Left lung (tissue), 10 donors: Measurements from ENCODE around the gene PPP1R1B. TPM values are rescaled to one million over a fixed set of nuclear protein-coding genes. Genes with fewer than 3 reads are reported as not detected.

Experiments
- ATAC-seq: fragments of 200-7000 bp; cut with Tn5 transposase; one replicate; pipeline ENCODE4 v1.9.1; 2020; ENCODE audit warnings: moderate library complexity
- DNase-seq, 4 donors: peaks; one replicate each; pipeline ENCODE4 v3.0.0-alpha.2; 2013 to 2020
- H3K27ac ChIP-seq, 2 donors: fragments of 200-600 bp; sonication (generic) in 1 of 2; one replicate each; pipeline versions ENCODE4 v1.5.0 to v1.8.0; 2020 to 2021
- H3K27me3 ChIP-seq, 2 donors: fragments of 200-600 bp; sonication (generic) in 1 of 2; one replicate each; pipeline versions ENCODE4 v1.5.0 to v1.8.0; 2020 to 2021
- H3K36me3 ChIP-seq, 2 donors: fragments of 200-600 bp; sonication (generic) in 1 of 2; one replicate each; pipeline versions ENCODE4 v1.5.0 to v1.8.0; 2020 to 2021
- H3K4me1 ChIP-seq, 2 donors: fragments of 200-600 bp; one replicate each; pipeline ENCODE4 v1.8.0; 2021
- H3K4me3 ChIP-seq, 2 donors: fragments of 200-600 bp; sonication (generic) in 1 of 2; one replicate each; pipeline versions ENCODE4 v1.5.0 to v1.8.0; 2020 to 2021; ENCODE audit warnings: mild to moderate bottlenecking in 1 of 2
- H3K9me3 ChIP-seq, 2 donors: fragments of 200-600 bp; sonication (generic) in 1 of 2; one replicate each; pipeline versions ENCODE4 v1.5.0 to v1.8.0; 2020 to 2021
- intact Hi-C, 2 donors: fragments of 100-400 bp; cut with DNase I; formaldehyde crosslinking; loops; one replicate each; pipeline versions ENCODE4 v1.11.2 to v1.14.2; 2022
- polyA plus RNA-seq, 6 donors: library from polyadenylated mRNA; unstranded; fragments of 120-200 nt; gene quantifications; one replicate each; pipeline ENCODE4 v1.2.1, GENCODE V29; 2013; ENCODE audit not compliant: insufficient read length in 6 of 6
- total RNA-seq, 2 donors: library from RNA; stranded (reverse); fragmentation: NEBNext Ultra II Directional; extraction: Animal tissue kit (Norgen Biotek cat#: 25700); gene quantifications; one replicate each; pipeline ENCODE4 v1.2.1, GENCODE V29; 2021
- TF ChIP-seq, protein P1 (sequence below), 2 donors: fragments of 200-600 bp; sonication (generic) in 1 of 2; IDR thresholded peaks; one replicate each; pipeline versions ENCODE4 v1.5.0 to v1.8.0; 2021; ENCODE audit warnings: antibody characterized with exemption in 2 of 2
- donor health status: DM: no; HTN: yes; CAD: no.
- donor health status: DM: no; HTN: no; CAD: no.

Gene PPP1R1B
- total and polyA plus RNA-seq, 8 donors = 10.6 to 66.4 (median 53.7) TPM

DNA sequence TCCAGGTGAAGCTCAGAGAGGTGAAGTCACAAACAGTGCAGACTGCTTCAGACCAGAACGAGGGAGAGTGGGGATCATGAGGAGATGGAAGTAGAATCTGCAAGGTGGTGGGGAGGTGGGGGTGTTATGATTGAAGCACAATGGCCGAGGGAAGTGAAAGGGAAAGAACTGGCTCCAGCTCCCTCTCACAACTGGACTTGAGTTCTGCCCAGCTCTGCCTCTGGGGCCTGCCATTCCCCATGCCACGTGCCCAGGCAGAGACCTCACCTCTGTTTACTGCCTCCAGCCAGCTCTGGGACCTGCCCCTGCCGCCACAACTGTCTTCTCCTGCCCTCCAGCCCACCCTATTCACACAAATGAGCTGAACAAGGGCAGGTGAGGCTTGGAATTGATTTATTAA is 44.0 kb downstream of the PPP1R1B start:
- Histone ChIP-seq H3K9me3 (no peaks in the 10 kb centered on the region), H3K4me1 (peaks cover 10 to 34% of the 10 kb centered on the region in 2 donors), H3K27me3 (peaks cover 29 to 66% of the 10 kb centered on the region in 2 donors), H3K36me3 (no peaks in the 10 kb centered on the region), H3K4me3 (no peak overlapping the region), H3K27ac (no peak overlapping the region)
- TF ChIP-seq, protein P1, sequence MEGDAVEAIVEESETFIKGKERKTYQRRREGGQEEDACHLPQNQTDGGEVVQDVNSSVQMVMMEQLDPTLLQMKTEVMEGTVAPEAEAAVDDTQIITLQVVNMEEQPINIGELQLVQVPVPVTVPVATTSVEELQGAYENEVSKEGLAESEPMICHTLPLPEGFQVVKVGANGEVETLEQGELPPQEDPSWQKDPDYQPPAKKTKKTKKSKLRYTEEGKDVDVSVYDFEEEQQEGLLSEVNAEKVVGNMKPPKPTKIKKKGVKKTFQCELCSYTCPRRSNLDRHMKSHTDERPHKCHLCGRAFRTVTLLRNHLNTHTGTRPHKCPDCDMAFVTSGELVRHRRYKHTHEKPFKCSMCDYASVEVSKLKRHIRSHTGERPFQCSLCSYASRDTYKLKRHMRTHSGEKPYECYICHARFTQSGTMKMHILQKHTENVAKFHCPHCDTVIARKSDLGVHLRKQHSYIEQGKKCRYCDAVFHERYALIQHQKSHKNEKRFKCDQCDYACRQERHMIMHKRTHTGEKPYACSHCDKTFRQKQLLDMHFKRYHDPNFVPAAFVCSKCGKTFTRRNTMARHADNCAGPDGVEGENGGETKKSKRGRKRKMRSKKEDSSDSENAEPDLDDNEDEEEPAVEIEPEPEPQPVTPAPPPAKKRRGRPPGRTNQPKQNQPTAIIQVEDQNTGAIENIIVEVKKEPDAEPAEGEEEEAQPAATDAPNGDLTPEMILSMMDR (IDR thresholded peaks at IDR 0.05) = no peak
- DNase-seq (peak in 1 of 4 donors; percentile 48), ATAC-seq (no peak)
- intact Hi-C loops = no loop called here

DNA sequence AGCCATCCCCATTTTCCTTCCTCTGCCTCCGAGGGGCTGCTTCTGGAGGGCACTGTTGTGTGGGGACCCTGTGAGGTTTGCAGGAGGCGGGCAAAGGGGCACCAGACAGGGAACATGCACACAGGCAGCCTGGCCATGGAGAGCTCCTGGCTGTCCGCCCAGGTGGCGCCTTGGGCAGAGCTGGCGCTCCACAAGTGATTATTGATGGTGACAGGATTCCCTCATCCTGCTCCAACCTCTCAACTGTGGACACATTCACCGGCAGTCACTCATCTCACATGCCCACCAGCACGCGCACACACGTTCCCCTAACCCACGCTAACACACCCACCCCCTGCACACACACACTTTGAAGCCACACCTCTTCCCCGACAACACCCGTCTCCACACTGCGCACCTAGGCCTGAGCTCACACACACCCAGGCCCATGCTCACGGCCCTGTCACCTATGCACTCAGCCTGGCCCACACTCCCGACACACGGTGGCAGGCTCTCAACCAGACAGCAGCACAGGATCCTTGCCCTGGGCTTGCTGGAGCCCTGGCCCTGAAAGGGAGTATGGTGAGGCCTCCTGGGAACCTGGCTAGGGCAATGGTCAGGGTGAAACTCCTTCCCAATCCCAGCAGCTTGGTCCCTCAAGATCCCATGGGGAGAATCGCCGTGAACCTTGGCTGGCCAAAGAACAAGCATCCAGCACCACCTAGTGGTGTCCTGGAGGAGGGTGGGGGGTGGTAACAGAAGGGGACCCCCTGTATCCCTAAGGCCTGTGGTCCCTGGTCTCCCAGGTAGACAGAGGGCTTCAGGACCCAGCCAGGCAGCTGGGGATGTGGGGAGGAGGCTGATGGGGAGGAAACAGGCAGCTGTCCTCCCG is 45.1 kb downstream of the PPP1R1B start:
- no peaks in the 10 kb centered on the region for H3K36me3 ChIP-seq
- peaks cover 25 to 55% of the 10 kb centered on the region in 2 donors for H3K27me3 ChIP-seq
- ATAC-seq (peak; percentile 7), DNase-seq (peak in 2 of 4 donors; percentile 53 to 57)
- TF ChIP-seq, protein P1 (IDR thresholded peaks at IDR 0.05) = peak; percentile 38 to 41
- H3K27ac ChIP-seq = no peak overlapping the region
- no peaks in the 10 kb centered on the region for H3K9me3 ChIP-seq
- intact Hi-C loops = no loop called here
- H3K4me1 ChIP-seq = peaks cover 20 to 33% of the 10 kb centered on the region in 2 donors
- no peak overlapping the region for H3K4me3 ChIP-seq

DNA sequence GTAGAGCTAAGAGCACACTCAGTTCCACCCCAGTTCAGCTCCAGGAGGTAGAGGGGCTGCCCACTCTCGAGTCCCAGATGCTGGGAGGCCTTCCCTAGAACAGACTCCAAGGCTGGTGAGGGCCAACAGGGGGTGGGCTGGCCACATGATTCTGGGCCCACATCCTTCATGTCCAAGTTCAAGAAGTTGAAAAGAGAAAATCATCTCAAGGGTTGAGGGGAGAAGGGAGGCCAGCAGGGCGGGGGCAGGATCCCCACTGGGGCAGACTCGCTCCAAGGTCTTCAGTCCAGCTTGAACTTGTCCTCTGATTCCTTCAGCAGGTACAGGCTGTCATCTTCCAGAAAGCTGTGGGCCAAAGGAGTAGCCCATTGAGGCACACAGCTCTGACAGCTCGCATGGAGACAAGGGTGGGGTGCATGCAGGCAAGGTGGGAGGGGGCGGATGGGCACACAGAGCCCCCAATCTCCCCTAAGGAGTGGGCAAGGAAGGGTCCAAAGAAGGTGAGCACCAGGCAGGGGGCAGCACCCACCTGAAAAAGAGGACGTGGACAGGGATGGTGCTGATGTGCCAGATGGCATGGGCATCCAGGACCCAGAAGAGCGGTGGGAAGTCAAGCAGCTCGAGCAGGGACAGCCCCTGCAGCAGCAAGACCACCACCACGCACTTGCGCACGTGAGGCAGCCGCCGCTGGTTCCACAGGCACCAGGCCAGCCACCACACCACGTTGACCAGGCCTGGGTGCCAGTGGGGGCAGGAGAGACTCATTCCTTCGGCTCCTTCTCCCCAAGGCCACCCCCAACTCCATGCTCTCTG is 46.0 kb downstream of the PPP1R1B start:
- TF ChIP-seq, protein P1 (IDR thresholded peaks at IDR 0.05) = peak in 1 of 2 donors; percentile 7
- DNase-seq = peak in 1 of 4 donors; percentile 54
- H3K4me1 ChIP-seq = peaks cover 22 to 33% of the 10 kb centered on the region in 2 donors
- intact Hi-C loops = no loop called here
- no peaks in the 10 kb centered on the region for H3K9me3 ChIP-seq
- no peak overlapping the region for H3K4me3 ChIP-seq
- no peaks in the 10 kb centered on the region for H3K36me3 ChIP-seq
- no peak overlapping the region for H3K27ac ChIP-seq
- ATAC-seq = no peak
- peaks cover 17 to 46% of the 10 kb centered on the region in 2 donors for H3K27me3 ChIP-seq

DNA sequence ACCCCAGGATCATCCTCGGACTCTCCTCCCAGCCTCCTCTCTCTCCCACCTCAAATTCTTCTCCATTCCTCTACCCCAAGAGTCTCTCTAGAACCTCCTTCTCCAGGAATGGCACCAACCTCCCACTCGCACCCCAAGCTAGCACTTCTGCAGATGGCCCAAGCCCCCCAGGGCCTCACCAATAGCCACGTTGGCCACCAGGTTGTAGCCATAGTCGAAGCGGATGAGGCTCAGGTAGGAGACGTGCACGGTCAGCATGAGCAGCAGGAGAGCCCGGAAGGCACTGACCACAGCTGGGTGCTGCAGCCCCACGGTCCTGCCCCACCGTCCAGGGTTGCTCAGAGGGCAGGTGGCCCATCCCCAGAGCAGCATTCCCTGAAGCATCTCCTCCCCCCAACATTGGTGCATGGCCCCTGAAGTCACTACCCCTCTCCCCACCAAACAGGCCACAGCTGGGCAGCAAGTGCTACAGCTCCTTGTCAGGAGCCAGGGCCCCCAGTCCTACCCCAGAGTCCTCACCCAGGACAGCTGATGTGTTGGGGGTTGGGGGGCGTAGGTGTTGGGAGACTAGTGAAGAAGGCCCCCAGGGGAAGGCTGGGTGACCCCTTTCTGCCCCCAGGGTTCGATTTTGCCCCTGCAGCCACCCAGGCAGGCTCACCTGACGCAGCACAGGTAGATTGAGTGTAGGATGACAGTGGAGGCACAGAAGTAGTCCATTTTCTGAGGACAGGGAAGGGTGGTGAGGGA is 46.8 kb downstream of the PPP1R1B start:
- H3K4me1 ChIP-seq = peaks cover 19 to 27% of the 10 kb centered on the region in 2 donors
- no peak overlapping the region for H3K27ac ChIP-seq
- DNase-seq (peak in 1 of 4 donors; percentile 55), ATAC-seq (no peak)
- intact Hi-C loops = no loop called here
- no peaks in the 10 kb centered on the region for H3K36me3 ChIP-seq
- H3K27me3 ChIP-seq = peaks cover 15 to 39% of the 10 kb centered on the region in 2 donors
- H3K9me3 ChIP-seq = no peaks in the 10 kb centered on the region
- no peak overlapping the region for H3K4me3 ChIP-seq
- TF ChIP-seq, protein P1 (IDR thresholded peaks at IDR 0.05) = no peak
